Endodermal cell (in vitro differentiated cells): ENCODE results near the gene FASN. TPM values are rescaled to one million over a fixed set of nuclear protein-coding genes. Genes with fewer than 3 reads are reported as not detected.

Experiments
- DNase-seq: peaks from one replicate; pipeline ENCODE4 v3.0.0-alpha.2; 2017
- H3K27ac ChIP-seq: 2 replicates; pipeline ENCODE4 v1.5.1; 2013; ENCODE audit warnings: mild to moderate bottlenecking, low read depth, low read length, moderate library complexity
- H3K27me3 ChIP-seq: 2 replicates; pipeline ENCODE4 v1.6.1; 2013; ENCODE audit warnings: mild to moderate bottlenecking, low read length, moderate library complexity; ENCODE audit not compliant: insufficient read depth, control insufficient read depth, poor library complexity, severe bottlenecking
- H3K36me3 ChIP-seq: 2 replicates; pipeline ENCODE4 v1.7.0; 2013; ENCODE audit warnings: mild to moderate bottlenecking, low read length, moderate library complexity; ENCODE audit not compliant: control insufficient read depth, insufficient read depth
- H3K4me1 ChIP-seq: one replicate; pipeline ENCODE4 v1.7.0; 2013; ENCODE audit warnings: low read length; ENCODE audit not compliant: control insufficient read depth, insufficient read depth
- H3K4me3 ChIP-seq: 2 replicates; pipeline ENCODE4 v1.5.1; 2013; ENCODE audit warnings: mild to moderate bottlenecking, low read length, moderate library complexity
- H3K9ac ChIP-seq: 2 replicates; pipeline ENCODE4 v1.6.1; 2013; ENCODE audit warnings: mild to moderate bottlenecking, low read length, moderate library complexity; ENCODE audit not compliant: poor library complexity, severe bottlenecking; ENCODE audit errors: extremely low read depth
- H3K9me3 ChIP-seq: 2 replicates; pipeline ENCODE4 v1.6.1; 2013; ENCODE audit warnings: mild to moderate bottlenecking, low read length, moderate library complexity; ENCODE audit not compliant: control insufficient read depth
- H3K27ac Mint-ChIP-seq: 2 replicates; pipeline ENCODE4 v1.8.0; 2020; ENCODE audit warnings: mixed read lengths
- H3K27me3 Mint-ChIP-seq: 2 replicates; pipeline ENCODE4 v1.8.0; 2021; ENCODE audit warnings: mild to moderate bottlenecking, mixed read lengths; ENCODE audit not compliant: insufficient read depth
- H3K36me3 Mint-ChIP-seq: 2 replicates; pipeline ENCODE4 v1.8.0; 2020; ENCODE audit warnings: low read depth, mixed read lengths
- H3K4me1 Mint-ChIP-seq: 2 replicates; pipeline ENCODE4 v1.8.0; 2020; ENCODE audit warnings: mixed read lengths
- H3K4me3 Mint-ChIP-seq: 2 replicates; pipeline ENCODE4 v1.8.0; 2020; ENCODE audit warnings: mild to moderate bottlenecking, moderate library complexity, mixed read lengths
- H3K9me3 Mint-ChIP-seq: 2 replicates; pipeline ENCODE4 v1.8.0; 2020; ENCODE audit warnings: mild to moderate bottlenecking, mixed read lengths
- WGBS, 2 experiments: methylation state at CpG; one replicate each; pipeline versions ENCODE4 v1.1.5 to v1.1.7; 2013; ENCODE audit warnings: missing lambda C conversion rate in 2 of 2, mixed read lengths in 1 of 2; ENCODE audit not compliant: insufficient coverage in 1 of 2, insufficient read length in 1 of 2; 5-methylcytosine and 5-hydroxymethylcytosine counted together
- total RNA-seq, 2 donors: library from RNA; stranded (reverse); fragmentation: NEBNext Ultra II Directional in 1 of 2; extraction: Animal tissue kit (Norgen Biotek cat#: 25700) in 1 of 2; gene quantifications; 2 replicates in 1 of 2; 3 replicates in 1 of 2; pipeline ENCODE4 v1.2.1, GENCODE V29; 2021
- TF ChIP-seq, protein P1 (sequence below): fragments of 200-600 bp; sonication (generic); conservative IDR thresholded peaks from 2 replicates; pipeline ENCODE4 v1.5.0; 2021; ENCODE audit warnings: antibody characterized with exemption, mild to moderate bottlenecking

Gene FASN
- total RNA-seq, 2 donors from 2014 or later, result 371 to 498 TPM

DNA sequence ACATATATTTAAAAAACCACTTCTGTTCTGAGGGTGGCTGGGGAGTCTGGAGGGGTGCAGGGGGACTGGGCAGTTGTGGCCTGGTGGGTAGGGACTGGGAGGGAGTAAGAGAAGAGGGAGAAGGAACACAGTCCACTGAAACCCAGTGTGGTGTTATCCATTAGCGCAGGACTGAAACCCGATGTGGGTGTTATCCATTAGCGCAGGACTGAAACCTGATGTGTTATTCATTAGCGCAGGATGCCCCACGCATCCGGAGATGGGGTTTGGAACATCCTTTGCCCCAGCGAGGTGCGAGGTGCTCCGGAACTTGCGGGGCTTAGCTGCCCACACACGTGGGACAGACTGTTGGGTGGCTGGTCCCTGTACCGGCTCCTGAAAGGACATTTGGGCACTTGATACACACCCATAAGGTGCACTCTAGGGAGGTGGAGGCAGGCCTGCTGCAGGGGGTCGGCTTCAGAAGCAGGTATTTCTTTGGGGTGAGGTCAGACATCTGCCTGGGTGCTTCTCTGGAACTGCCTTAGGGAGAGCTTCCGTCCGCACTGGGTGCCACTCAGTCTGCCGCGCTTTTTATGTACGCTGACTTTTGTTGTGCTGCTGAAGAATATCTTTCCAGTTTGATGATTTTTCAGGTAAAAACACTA, 20.3 kb upstream of the FASN start:
- Mint-ChIP-seq H3K27me3 (no peaks in the 10 kb centered on the region), H3K4me1 (peaks cover 30% of the 10 kb centered on the region), H3K27ac (peak overlapping the region; percentile 81), H3K36me3 (peaks cover 25% of the 10 kb centered on the region), H3K4me3 (peak overlapping the region; percentile 10), H3K9me3 (no peaks in the 10 kb centered on the region)
- Histone ChIP-seq H3K27ac (peak overlapping the region; percentile 44), H3K4me1 (peaks cover 15% of the 10 kb centered on the region), H3K27me3 (no peaks in the 10 kb centered on the region), H3K9ac (peak overlapping the region; percentile 30), H3K36me3 (no peaks in the 10 kb centered on the region), H3K4me3 (no peak overlapping the region), H3K9me3 (no peaks in the 10 kb centered on the region)
- WGBS, 2 experiments, result 93 to 94% methylated on average over 17 to 18 of the region's 18 CpGs
- DNase-seq, result no peak
- TF ChIP-seq, protein P1, sequence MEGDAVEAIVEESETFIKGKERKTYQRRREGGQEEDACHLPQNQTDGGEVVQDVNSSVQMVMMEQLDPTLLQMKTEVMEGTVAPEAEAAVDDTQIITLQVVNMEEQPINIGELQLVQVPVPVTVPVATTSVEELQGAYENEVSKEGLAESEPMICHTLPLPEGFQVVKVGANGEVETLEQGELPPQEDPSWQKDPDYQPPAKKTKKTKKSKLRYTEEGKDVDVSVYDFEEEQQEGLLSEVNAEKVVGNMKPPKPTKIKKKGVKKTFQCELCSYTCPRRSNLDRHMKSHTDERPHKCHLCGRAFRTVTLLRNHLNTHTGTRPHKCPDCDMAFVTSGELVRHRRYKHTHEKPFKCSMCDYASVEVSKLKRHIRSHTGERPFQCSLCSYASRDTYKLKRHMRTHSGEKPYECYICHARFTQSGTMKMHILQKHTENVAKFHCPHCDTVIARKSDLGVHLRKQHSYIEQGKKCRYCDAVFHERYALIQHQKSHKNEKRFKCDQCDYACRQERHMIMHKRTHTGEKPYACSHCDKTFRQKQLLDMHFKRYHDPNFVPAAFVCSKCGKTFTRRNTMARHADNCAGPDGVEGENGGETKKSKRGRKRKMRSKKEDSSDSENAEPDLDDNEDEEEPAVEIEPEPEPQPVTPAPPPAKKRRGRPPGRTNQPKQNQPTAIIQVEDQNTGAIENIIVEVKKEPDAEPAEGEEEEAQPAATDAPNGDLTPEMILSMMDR, result no peak

GRCh38 chr17:82117139-82118090, 19.4 kb upstream of the FASN start:
- peaks cover 30% of the 10 kb centered on the region for H3K4me1 Mint-ChIP-seq
- no peaks in the 10 kb centered on the region for H3K9me3 ChIP-seq
- H3K27ac Mint-ChIP-seq, result no peak overlapping the region
- H3K4me3 ChIP-seq, result no peak overlapping the region
- no peaks in the 10 kb centered on the region for H3K9me3 Mint-ChIP-seq
- WGBS, 2 experiments, result 93 to 94% methylated on average over 9 to 19 of the region's 22 CpGs
- H3K27me3 Mint-ChIP-seq, result no peaks in the 10 kb centered on the region
- H3K4me1 ChIP-seq, result peaks cover 15% of the 10 kb centered on the region
- no peak overlapping the region for H3K4me3 Mint-ChIP-seq
- no peak overlapping the region for H3K9ac ChIP-seq
- no peaks in the 10 kb centered on the region for H3K27me3 ChIP-seq
- H3K36me3 Mint-ChIP-seq, result peaks cover 26% of the 10 kb centered on the region
- TF ChIP-seq, protein P1, result no peak
- H3K27ac ChIP-seq, result no peak overlapping the region
- H3K36me3 ChIP-seq, result peaks cover 6% of the 10 kb centered on the region
- DNase-seq, result no peak

GRCh38 chr17:82116246-82116645, 18.2 kb upstream of the FASN start:
- Histone ChIP-seq H3K4me1 (peaks cover 15% of the 10 kb centered on the region), H3K36me3 (peaks cover 6% of the 10 kb centered on the region), H3K9ac (no peak overlapping the region), H3K9me3 (no peaks in the 10 kb centered on the region), H3K27ac (no peak overlapping the region), H3K4me3 (no peak overlapping the region), H3K27me3 (no peaks in the 10 kb centered on the region)
- Mint-ChIP-seq H3K36me3 (peaks cover 36% of the 10 kb centered on the region), H3K4me3 (no peak overlapping the region), H3K4me1 (peaks cover 30% of the 10 kb centered on the region), H3K27me3 (peaks cover 7% of the 10 kb centered on the region), H3K27ac (no peak overlapping the region), H3K9me3 (no peaks in the 10 kb centered on the region)
- 75% methylated on average over 6 of the region's 6 CpGs; no CpG with 5 or more reads in 1 of the 2 experiments for WGBS, 2 experiments
- TF ChIP-seq, protein P1, result no peak
- peak; percentile 72 for DNase-seq
